Neural crest cell (in vitro differentiated cells): ENCODE data around the gene ARHGEF25. TPM values are rescaled to one million over a fixed set of nuclear protein-coding genes. Genes with fewer than 3 reads are reported as not detected.
"Not testable (repeated sequence)": the region's sequence is repeated elsewhere in the genome, so short reads cannot be mapped to it uniquely, and the experiment has no call there.

Experiments
- DNase-seq: peaks from one replicate; pipeline ENCODE4 v3.0.0; 2021; ENCODE audit warnings: low read depth, mixed read lengths, low spot score
- H3K27ac Mint-ChIP-seq: one replicate; pipeline ENCODE4 v1.8.0; 2021; ENCODE audit warnings: mild to moderate bottlenecking, mixed read lengths; ENCODE audit not compliant: unreplicated experiment
- H3K27me3 Mint-ChIP-seq: 2 replicates; pipeline ENCODE4 v1.8.0; 2021; ENCODE audit warnings: low read depth, mild to moderate bottlenecking, mixed read lengths
- H3K36me3 Mint-ChIP-seq: 2 replicates; pipeline ENCODE4 v1.8.0; 2021; ENCODE audit warnings: low read depth, mild to moderate bottlenecking, mixed read lengths
- H3K4me1 Mint-ChIP-seq: 2 replicates; pipeline ENCODE4 v1.8.0; 2021; ENCODE audit warnings: mixed read lengths
- H3K4me3 Mint-ChIP-seq: one replicate; pipeline ENCODE4 v1.8.0; 2021; ENCODE audit warnings: mild to moderate bottlenecking, mixed read lengths
- H3K9me3 Mint-ChIP-seq: 2 replicates; pipeline ENCODE4 v1.8.0; 2021; ENCODE audit warnings: mixed read lengths
- total RNA-seq: library from RNA; stranded (reverse); gene quantifications from 2 replicates; pipeline ENCODE4 v1.2.1, GENCODE V29; 2021
- TF ChIP-seq, protein P1 (sequence below): fragments of 200-600 bp; sonication (generic); conservative IDR thresholded peaks from 2 replicates; pipeline ENCODE4 v1.5.0; 2021; ENCODE audit warnings: antibody characterized with exemption, mild to moderate bottlenecking

The ARHGEF25 gene
- total RNA-seq, 1 donor from 2014 or later: 43.8 TPM

DNA sequence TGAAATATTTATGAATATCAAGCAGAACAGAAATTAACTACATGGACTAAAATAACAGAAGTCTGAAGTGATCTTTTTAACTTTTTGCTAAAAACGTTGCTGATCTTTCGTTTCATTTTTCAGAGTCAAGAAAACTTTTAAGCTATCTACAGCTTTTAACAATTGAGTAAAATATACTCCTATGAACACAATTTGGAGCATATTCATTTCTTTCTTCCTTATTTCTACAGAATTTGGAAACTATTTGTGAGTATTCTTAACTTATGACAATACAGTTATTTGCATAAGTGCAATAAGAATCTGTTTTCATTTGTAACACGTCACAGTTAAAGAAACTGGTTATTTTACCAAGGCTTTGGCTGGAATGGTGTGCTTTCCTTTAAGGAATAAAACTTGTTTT, 42.8 kb downstream of the ARHGEF25 start:
- Mint-ChIP-seq H3K27me3 (peaks cover 23% of the 10 kb centered on the region), H3K27ac (no peak overlapping the region), H3K4me1 (no peaks in the 10 kb centered on the region), H3K36me3 (peaks cover 4% of the 10 kb centered on the region), H3K9me3 (peaks cover 7% of the 10 kb centered on the region), H3K4me3 (no peak overlapping the region)
- DNase-seq: no peak
- TF ChIP-seq, protein P1, sequence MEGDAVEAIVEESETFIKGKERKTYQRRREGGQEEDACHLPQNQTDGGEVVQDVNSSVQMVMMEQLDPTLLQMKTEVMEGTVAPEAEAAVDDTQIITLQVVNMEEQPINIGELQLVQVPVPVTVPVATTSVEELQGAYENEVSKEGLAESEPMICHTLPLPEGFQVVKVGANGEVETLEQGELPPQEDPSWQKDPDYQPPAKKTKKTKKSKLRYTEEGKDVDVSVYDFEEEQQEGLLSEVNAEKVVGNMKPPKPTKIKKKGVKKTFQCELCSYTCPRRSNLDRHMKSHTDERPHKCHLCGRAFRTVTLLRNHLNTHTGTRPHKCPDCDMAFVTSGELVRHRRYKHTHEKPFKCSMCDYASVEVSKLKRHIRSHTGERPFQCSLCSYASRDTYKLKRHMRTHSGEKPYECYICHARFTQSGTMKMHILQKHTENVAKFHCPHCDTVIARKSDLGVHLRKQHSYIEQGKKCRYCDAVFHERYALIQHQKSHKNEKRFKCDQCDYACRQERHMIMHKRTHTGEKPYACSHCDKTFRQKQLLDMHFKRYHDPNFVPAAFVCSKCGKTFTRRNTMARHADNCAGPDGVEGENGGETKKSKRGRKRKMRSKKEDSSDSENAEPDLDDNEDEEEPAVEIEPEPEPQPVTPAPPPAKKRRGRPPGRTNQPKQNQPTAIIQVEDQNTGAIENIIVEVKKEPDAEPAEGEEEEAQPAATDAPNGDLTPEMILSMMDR: no peak

DNA sequence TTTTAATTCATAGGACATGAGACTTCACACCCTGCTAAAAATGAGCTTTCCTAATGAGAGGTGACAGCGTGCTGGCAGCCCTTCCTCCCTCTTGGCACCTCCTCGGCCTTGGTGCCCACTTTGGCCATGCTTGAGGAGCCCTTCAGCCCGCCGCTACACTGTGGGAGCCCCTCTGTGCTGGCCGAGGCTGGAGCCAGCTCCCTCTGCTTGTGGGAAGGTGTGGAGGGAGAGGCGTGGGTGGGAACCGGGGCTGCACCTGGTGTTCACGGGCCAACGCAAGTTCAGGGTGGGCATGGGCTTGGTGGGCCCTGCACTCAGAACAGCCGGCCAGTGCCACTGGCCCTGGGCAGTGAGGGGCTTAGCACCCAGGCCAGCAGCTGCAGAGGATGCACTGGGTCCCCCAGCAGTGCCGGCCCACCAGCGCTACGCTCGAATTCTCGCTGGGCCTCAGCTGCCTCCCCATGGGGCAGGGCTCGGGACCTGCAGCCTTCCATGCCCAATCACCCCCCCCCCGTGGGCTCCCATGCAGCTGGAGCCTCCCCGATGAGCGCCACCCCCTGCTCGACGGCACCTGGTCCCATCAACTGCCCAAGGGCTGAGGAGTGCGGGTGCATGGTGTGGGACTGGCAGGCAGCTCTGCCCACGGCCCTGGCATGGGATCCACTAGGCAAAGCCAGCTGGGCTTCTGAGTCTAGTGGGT, 44.5 kb downstream of the ARHGEF25 start:
- Mint-ChIP-seq H3K36me3 (peaks cover 4% of the 10 kb centered on the region), H3K27me3 (peaks cover 26% of the 10 kb centered on the region), H3K4me3 (no peak overlapping the region), H3K4me1 (no peaks in the 10 kb centered on the region), H3K27ac (no peak overlapping the region), H3K9me3 (peaks cover 9% of the 10 kb centered on the region)
- DNase-seq: no peak
- TF ChIP-seq, protein P1: no peak

DNA sequence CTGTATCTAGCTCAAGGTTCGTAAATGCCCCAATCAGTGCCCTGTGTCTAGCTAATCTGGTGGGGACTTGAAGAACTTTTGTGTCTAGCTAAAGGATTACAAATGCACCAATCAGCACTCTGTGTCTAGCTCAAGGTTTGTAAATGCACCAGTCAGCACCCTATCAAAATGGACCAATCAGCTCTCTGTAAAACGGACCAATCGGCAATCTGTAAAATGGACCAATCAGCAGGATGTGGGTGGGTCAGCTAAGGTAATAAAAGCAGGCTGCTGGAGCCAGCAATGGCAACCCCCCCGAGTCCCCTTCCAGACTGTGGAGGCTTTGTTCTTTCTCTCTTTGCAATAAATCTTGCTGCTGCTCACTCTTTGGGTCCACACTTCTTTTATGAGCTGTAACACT, 45.2 kb downstream of the ARHGEF25 start:
- not testable (repeated sequence) for H3K9me3 Mint-ChIP-seq, DNase-seq, H3K27ac Mint-ChIP-seq, H3K4me3 Mint-ChIP-seq, H3K36me3 Mint-ChIP-seq, H3K4me1 Mint-ChIP-seq
- H3K27me3 Mint-ChIP-seq: peaks cover 26% of the 10 kb centered on the region

DNA sequence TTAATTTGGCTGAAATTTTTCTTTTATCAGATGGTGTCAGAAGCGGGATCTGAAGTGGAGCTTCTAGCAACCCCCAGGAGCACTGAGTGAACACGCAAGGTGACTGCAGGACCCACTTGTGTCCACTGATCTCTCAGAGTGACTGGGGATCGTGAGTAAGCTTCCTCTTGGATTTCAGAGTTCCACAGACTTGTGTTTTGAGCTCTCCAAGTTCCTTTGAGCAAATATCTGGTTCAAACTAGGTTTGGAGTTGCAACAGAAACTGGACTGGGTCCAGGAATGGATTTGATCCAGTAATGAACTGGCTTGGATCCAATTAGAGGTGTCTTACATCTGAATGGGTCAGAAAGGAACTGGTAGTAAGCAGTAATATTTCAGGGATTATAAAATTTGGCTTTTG, 46.5 kb downstream of the ARHGEF25 start:
- no peak for DNase-seq
- Mint-ChIP-seq H3K27ac (no peak overlapping the region), H3K36me3 (peaks cover 4% of the 10 kb centered on the region), H3K9me3 (peaks cover 11% of the 10 kb centered on the region), H3K4me1 (no peaks in the 10 kb centered on the region), H3K4me3 (no peak overlapping the region), H3K27me3 (peaks cover 26% of the 10 kb centered on the region)
- TF ChIP-seq, protein P1: no peak

DNA sequence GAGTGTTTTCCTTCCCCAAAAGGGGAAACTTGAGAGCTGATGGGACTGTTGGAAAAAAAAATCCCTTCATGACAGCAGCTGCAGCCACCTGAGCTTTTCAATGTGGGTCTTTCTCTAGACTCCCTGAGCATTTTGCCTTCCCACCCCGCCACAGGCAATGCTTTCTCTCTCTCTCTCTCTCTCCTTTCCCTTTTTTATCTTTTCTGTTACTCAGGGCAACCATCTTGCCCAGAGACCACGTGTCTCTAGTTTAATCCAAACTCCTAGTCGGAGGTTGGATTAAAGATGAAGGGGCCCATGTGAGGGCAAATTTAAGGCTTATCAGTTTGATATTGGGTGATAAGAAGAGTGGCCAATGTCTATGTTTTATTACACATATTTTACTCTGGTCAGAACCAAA, 47.7 kb downstream of the ARHGEF25 start:
- no peak for DNase-seq
- Mint-ChIP-seq H3K9me3 (peaks cover 14% of the 10 kb centered on the region), H3K36me3 (peaks cover 4% of the 10 kb centered on the region), H3K27me3 (peaks cover 26% of the 10 kb centered on the region), H3K4me1 (no peaks in the 10 kb centered on the region), H3K4me3 (no peak overlapping the region), H3K27ac (no peak overlapping the region)
- TF ChIP-seq, protein P1: no peak

DNA sequence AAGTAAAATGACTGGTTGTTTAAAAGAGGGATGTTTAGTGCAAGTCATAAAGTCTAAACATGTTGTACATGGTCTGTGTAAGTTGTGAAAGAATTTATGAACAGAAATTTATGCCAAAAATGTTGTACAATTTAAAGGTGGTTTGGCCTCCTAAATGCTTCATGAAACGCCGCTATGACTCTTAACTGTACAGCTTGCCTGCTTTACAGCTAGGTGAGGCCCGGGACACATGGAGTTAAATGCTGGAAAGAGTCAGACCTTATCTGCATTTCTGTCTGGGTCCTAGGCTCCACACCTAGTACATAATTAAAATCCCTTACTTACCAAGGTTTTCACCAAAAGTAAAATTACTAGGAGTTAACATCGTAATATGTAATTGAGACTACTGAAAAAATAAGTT, 50.1 kb downstream of the ARHGEF25 start:
- H3K27me3 Mint-ChIP-seq: peaks cover 24% of the 10 kb centered on the region
- peaks cover 16% of the 10 kb centered on the region for H3K9me3 Mint-ChIP-seq
- H3K27ac Mint-ChIP-seq: no peak overlapping the region
- H3K4me1 Mint-ChIP-seq: no peaks in the 10 kb centered on the region
- H3K4me3 Mint-ChIP-seq: no peak overlapping the region
- H3K36me3 Mint-ChIP-seq: peaks cover 7% of the 10 kb centered on the region
- no peak for DNase-seq
- TF ChIP-seq, protein P1: no peak

DNA sequence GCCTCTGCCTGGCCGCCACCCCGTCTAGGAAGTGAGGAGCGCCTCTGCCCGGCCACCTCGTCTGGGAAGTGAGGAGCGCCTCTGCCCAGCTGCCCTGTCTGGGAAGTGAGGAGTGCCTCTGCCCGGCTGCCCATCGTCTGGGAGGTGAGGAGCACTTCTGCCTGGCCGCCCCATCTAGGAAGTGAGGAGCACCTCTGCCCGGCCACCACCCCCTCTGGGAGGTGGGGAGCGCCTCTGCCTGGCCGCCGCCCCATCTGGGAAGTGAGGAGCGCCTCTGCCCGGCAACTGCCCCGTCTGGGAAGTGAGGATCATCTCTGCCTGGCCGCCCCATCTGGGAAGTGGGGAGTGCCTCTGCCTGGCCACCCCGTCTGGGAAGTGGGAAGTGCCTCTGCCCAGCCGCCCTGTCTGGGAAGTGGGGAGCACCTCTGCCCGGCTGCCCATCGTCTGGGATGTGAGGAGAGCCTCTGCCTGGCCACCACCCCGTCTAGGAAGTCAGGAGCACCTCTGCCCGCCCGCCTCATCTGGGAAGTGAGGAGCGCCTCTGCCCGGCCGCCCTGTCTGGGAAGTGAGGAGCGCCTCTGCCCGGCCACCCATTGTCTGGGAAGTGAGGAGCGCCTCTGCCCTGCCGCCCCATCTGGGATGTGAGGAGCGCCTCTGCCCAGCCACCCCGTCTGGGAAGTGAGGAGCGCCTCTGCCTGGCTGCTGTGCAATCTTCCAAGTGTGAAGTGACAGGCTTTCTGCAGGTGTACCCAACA, 54.0 kb downstream of the ARHGEF25 start:
- not testable (repeated sequence) for H3K9me3 Mint-ChIP-seq, H3K27me3 Mint-ChIP-seq, H3K27ac Mint-ChIP-seq, H3K36me3 Mint-ChIP-seq, H3K4me1 Mint-ChIP-seq, DNase-seq, H3K4me3 Mint-ChIP-seq
